ENCODE measurements around the gene PPIF.

DNA sequence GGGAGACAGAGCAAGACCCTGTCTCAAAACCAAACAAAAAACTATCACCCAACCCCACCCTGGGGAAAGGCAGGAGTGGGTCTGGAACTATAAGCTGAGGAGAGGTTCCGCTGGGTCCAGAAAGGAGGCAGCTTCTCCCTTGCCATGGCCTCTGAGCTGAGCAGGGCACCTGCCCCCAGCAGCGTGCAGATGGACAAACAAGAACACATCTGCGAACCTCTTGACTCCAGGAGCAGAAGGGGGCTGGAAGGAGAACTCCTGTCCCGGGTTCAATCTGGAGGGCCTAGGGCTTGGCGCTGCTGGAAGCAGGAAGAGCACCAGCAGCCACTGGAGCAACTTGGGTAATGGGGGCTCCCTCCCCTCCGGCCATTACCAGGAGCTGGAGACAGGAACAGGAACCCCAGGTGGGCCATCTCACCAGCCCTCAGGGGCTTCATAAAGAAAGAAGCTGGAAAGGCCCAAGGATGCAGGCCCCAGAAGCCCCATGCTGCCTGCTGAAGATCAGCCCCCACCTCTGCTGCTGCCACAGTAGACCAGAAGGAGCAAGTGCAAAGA, 19.0 kb upstream of the PPIF start:
- no peak for TF ChIP-seq EZH2 (IDR thresholded peaks at IDR 0.05; ENCODE audit: borderline replicate concordance, low read length)
- TF ChIP-seq, protein P1, sequence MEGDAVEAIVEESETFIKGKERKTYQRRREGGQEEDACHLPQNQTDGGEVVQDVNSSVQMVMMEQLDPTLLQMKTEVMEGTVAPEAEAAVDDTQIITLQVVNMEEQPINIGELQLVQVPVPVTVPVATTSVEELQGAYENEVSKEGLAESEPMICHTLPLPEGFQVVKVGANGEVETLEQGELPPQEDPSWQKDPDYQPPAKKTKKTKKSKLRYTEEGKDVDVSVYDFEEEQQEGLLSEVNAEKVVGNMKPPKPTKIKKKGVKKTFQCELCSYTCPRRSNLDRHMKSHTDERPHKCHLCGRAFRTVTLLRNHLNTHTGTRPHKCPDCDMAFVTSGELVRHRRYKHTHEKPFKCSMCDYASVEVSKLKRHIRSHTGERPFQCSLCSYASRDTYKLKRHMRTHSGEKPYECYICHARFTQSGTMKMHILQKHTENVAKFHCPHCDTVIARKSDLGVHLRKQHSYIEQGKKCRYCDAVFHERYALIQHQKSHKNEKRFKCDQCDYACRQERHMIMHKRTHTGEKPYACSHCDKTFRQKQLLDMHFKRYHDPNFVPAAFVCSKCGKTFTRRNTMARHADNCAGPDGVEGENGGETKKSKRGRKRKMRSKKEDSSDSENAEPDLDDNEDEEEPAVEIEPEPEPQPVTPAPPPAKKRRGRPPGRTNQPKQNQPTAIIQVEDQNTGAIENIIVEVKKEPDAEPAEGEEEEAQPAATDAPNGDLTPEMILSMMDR (conservative IDR thresholded peaks at IDR 0.05 in 1 of 2, IDR thresholded peaks at IDR 0.05 in 1 of 2; ENCODE audit: extremely low read depth in 1 of 2, insufficient read depth in 1 of 2, low read depth in 1 of 2, low read length in 2 of 2): no peak
